Measurements from ENCODE around the gene TDO2. TPM values are rescaled to one million over a fixed set of nuclear protein-coding genes. Genes with fewer than 3 reads are reported as not detected.
"Not testable (repeated sequence)": the region's sequence is repeated elsewhere in the genome, so short reads cannot be mapped to it uniquely, and the experiment has no call there.

The TDO2 gene
- total RNA-seq, 1 experiment from 2014 or later: 0.13 TPM

GRCh38 chr4:155930330-155930729 is 26.8 kb downstream of the TDO2 start:
- Mint-ChIP-seq H3K27ac (no peak overlapping the region), H3K9me3 (peaks cover 57% of the 10 kb centered on the region), H3K36me3 (peaks cover 36% of the 10 kb centered on the region), H3K4me3 (no peak overlapping the region), H3K4me1 (no peaks in the 10 kb centered on the region), H3K27me3 (ENCODE audit: low read depth) (no peaks in the 10 kb centered on the region)
- ATAC-seq (no peak), DNase-seq (ENCODE audit: low spot score) (no peak)
- ChIA-PET CTCF (no interaction called here), POLR2A (no interaction called here)
- TF ChIP-seq EMX1 (CRISPR knock-in tag; IDR thresholded peaks at IDR 0.05) (no peak), FOXP1 (CRISPR knock-in tag; IDR thresholded peaks at IDR 0.05; ENCODE audit: borderline replicate concordance) (no peak), ZNF423 (CRISPR knock-in tag; IDR thresholded peaks at IDR 0.05) (no peak), HMGXB4 (CRISPR knock-in tag; IDR thresholded peaks at IDR 0.05) (no peak), ATF6 (CRISPR knock-in tag; IDR thresholded peaks at IDR 0.05) (no peak), ZNF317 (CRISPR knock-in tag; IDR thresholded peaks at IDR 0.05; ENCODE audit: borderline replicate concordance, low read depth) (no peak), E2F5 (CRISPR knock-in tag; IDR thresholded peaks at IDR 0.05) (no peak), TCF7 (CRISPR knock-in tag; IDR thresholded peaks at IDR 0.05; ENCODE audit: low read depth) (no peak), MLX (CRISPR knock-in tag; IDR thresholded peaks at IDR 0.05) (no peak), CBFB (CRISPR knock-in tag; IDR thresholded peaks at IDR 0.05; ENCODE audit: low read depth) (no peak), NFATC4 (CRISPR knock-in tag; IDR thresholded peaks at IDR 0.05) (no peak), ATF1 (CRISPR knock-in tag; IDR thresholded peaks at IDR 0.05) (no peak)

- ATAC-seq (no peak), DNase-seq (ENCODE audit: low spot score) (no peak)
- H3K27me3 Mint-ChIP-seq (ENCODE audit: low read depth): no peaks in the 10 kb centered on the region
- ChIA-PET CTCF (no interaction called here), POLR2A (no interaction called here)
- no peak overlapping the region for H3K27ac Mint-ChIP-seq
- H3K4me1 Mint-ChIP-seq: no peaks in the 10 kb centered on the region
- TF ChIP-seq HMGXB4 (CRISPR knock-in tag; IDR thresholded peaks at IDR 0.05) (no peak), HMGA2 (CRISPR knock-in tag; IDR thresholded peaks at IDR 0.05) (peak; percentile 98), MAX (CRISPR knock-in tag; IDR thresholded peaks at IDR 0.05) (no peak), ZNF425 (CRISPR knock-in tag; conservative IDR thresholded peaks at IDR 0.05) (no peak)
- peaks cover 60% of the 10 kb centered on the region for H3K9me3 Mint-ChIP-seq
- H3K4me3 Mint-ChIP-seq: no peak overlapping the region
- H3K36me3 Mint-ChIP-seq: peaks cover 36% of the 10 kb centered on the region
Measured at GRCh38 chr4:155931634-155932033, 28.1 kb downstream of the TDO2 start.

- H3K4me3 Mint-ChIP-seq; H3K27me3 Mint-ChIP-seq (ENCODE audit: low read depth); H3K27ac Mint-ChIP-seq; ATAC-seq; DNase-seq (ENCODE audit: low spot score); POLR2A ChIA-PET; CTCF ChIA-PET; H3K4me1 Mint-ChIP-seq: not testable (repeated sequence)
- Mint-ChIP-seq H3K9me3 (peaks cover 47% of the 10 kb centered on the region), H3K36me3 (peaks cover 21% of the 10 kb centered on the region)
Measured at GRCh38 chr4:155934634-155935033, 31.1 kb downstream of the TDO2 start.
